NCI-H345 treated with DMSO at 0.1 percent for 48 hours (cell line): ENCODE data around the gene SLC1A7.

Experiments used
- DNase-seq: peaks from one replicate; lab custom pipeline; 2025; ENCODE audit not compliant: unreplicated experiment; lab: John Stamatoyannopoulos, UW

Gene SLC1A7

GRCh38 chr1:53116307-53116810, 26.1 kb downstream of the SLC1A7 start:
- no peak for DNase-seq

- DNase-seq = no peak
These were observed 26.8 kb downstream of the SLC1A7 start for GRCh38 chr1:53115403-53116306.

- no peak for DNase-seq
These were observed 27.6 kb downstream of the SLC1A7 start for GRCh38 chr1:53114581-53115400.

- DNase-seq = no peak
These were observed 28.3 kb downstream of the SLC1A7 start for GRCh38 chr1:53114090-53114489.

GRCh38 chr1:53112861-53113260, 29.6 kb downstream of the SLC1A7 start:
- no peak for DNase-seq

GRCh38 chr1:53112271-53112774, 30.1 kb downstream of the SLC1A7 start:
- DNase-seq = no peak

GRCh38 chr1:53111693-53112092, 30.7 kb downstream of the SLC1A7 start:
- DNase-seq = no peak

GRCh38 chr1:53111073-53111556, 31.3 kb downstream of the SLC1A7 start:
- no peak for DNase-seq

- DNase-seq = no peak
These were observed 31.9 kb downstream of the SLC1A7 start for GRCh38 chr1:53110370-53111072.

- DNase-seq = no peak
These were observed 33.5 kb downstream of the SLC1A7 start for GRCh38 chr1:53108646-53109580.

GRCh38 chr1:53107570-53108322, 34.7 kb downstream of the SLC1A7 start:
- peak; percentile 31 for DNase-seq

- no peak for DNase-seq
These were observed 35.3 kb downstream of the SLC1A7 start for GRCh38 chr1:53107090-53107489.

- no peak for DNase-seq
These were observed 38.0 kb downstream of the SLC1A7 start for GRCh38 chr1:53104289-53104913.

GRCh38 chr1:53094533-53094919, 47.9 kb downstream of the SLC1A7 start:
- no peak for DNase-seq

GRCh38 chr1:53093778-53094532, 48.5 kb downstream of the SLC1A7 start:
- DNase-seq = no peak

- no peak for DNase-seq
These were observed 49.0 kb downstream of the SLC1A7 start for GRCh38 chr1:53093451-53093754.

GRCh38 chr1:53092659-53093450, 49.6 kb downstream of the SLC1A7 start:
- no peak for DNase-seq
